ENCODE measurements around the gene FLCN. TPM values are rescaled to one million over a fixed set of nuclear protein-coding genes. Genes with fewer than 3 reads are reported as not detected.
"Not testable (repeated sequence)": the region's sequence is repeated elsewhere in the genome, so short reads cannot be mapped to it uniquely, and the experiment has no call there.

The FLCN gene
- 10 to 100 TPM; 13.2 to 82.0 (median 61.5) TPM for total RNA-seq

- peak; percentile 91 for DNase-seq
- Histone ChIP-seq H3K4me1 (peaks cover 0 to 4% of the 10 kb centered on the region in 2 donors), H3K36me3 (no peaks in the 10 kb centered on the region), H3K27ac (peak within 1 kb of the TSS; percentile 96 to 97), H3K27me3 (no peaks in the 10 kb centered on the region), H3K9me3 (no peaks in the 10 kb centered on the region), H3K4me3 (peak within 1 kb of the TSS; percentile 100)
- TF ChIP-seq CTCF (IDR thresholded peaks at IDR 0.05): peak in 2 of 4 experiments; percentile 36 to 39
- TF ChIP-seq POLR2A (IDR thresholded peaks at IDR 0.05): peak; percentile 76 to 86
- intact Hi-C loops (cut with DNase I; ENCODE audit: low total_unique reads): no loop called here
Observed at GRCh38 chr17:17237026-17237799, at the start of gene FLCN. Gene FLCN, minus strand, starts transcription at chr17:17237168. Its CDS starts 9,031 bp downstream, at chr17:17228137.

DNA sequence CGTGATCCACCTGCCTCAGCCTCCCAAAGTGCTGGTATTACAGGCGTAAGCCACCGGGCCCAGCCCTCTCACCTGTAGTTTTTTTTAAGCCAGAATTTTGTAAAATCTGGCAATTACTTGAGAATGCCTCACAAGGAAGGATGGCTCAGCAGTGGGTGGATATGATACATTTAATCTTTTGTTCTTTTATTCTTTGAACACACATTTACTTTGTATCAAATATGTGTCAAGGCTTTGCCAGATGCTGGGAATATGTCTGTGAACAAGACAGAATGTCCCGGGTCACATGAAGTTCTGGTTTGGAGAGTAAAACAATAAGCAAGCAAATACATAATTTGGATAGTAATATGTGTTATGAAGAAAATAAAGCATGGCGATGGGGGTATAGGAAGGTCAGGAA lies 49.0 kb upstream of the FLCN start:
- no peak overlapping the region for H3K27ac ChIP-seq
- H3K27me3 ChIP-seq: no peaks in the 10 kb centered on the region
- no peak for DNase-seq
- H3K9me3 ChIP-seq: no peaks in the 10 kb centered on the region
- TF ChIP-seq POLR2A (IDR thresholded peaks at IDR 0.05) (no peak), CTCF (IDR thresholded peaks at IDR 0.05) (no peak)
- intact Hi-C loops (cut with DNase I; ENCODE audit: low total_unique reads): no loop called here
- H3K4me3 ChIP-seq: no peak overlapping the region
- H3K4me1 ChIP-seq: no peaks in the 10 kb centered on the region
- H3K36me3 ChIP-seq: no peaks in the 10 kb centered on the region

GRCh38 chr17:17280613-17281549 lies 43.9 kb upstream of the FLCN start, which contains the start of gene COPS3:
Gene COPS3, minus strand, starts transcription at chr17:17281246. Its CDS starts 60 bp downstream, at chr17:17281186.
- Histone ChIP-seq H3K9me3 (no peaks in the 10 kb centered on the region), H3K4me1 (peaks cover 4 to 5% of the 10 kb centered on the region in 2 donors), H3K36me3 (no peaks in the 10 kb centered on the region), H3K4me3 (peak within 1 kb of the TSS; percentile 70 to 95), H3K27ac (peak within 1 kb of the TSS; percentile 92 to 95), H3K27me3 (no peaks in the 10 kb centered on the region)
- peak; percentile 98 for DNase-seq
- intact Hi-C loops (cut with DNase I; ENCODE audit: low total_unique reads): no loop called here
- TF ChIP-seq CTCF (IDR thresholded peaks at IDR 0.05) (no peak), POLR2A (IDR thresholded peaks at IDR 0.05) (peak; percentile 46 to 78)

GRCh38 chr17:17279316-17279715 lies 42.3 kb upstream of the FLCN start:
- no peak overlapping the region for H3K27ac ChIP-seq
- TF ChIP-seq POLR2A (IDR thresholded peaks at IDR 0.05): no peak
- no peak for TF ChIP-seq CTCF (IDR thresholded peaks at IDR 0.05)
- H3K4me3 ChIP-seq: no peak overlapping the region

DNA sequence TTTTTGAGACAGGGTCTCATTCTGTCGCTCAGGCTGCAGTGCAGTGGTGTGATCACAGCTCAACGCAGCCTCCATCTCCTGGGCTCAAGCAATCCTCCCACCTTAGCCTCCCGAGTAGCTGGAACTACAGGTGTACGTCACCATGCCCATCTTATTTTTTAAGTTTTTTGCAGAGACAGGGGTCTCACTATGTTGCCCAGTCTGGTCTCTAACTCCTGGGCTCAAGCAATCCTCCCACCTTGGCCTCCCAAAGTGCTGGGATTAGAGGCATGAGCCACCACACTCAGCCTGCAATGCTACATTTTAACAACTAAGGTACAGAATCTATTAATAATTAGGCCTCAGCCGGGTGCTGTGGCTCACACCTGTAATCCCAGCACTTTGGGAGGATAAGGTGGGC lies 40.5 kb upstream of the FLCN start:
- H3K9me3 ChIP-seq; H3K4me3 ChIP-seq; H3K27me3 ChIP-seq; H3K36me3 ChIP-seq; DNase-seq; intact Hi-C loops (cut with DNase I; ENCODE audit: low total_unique reads); H3K27ac ChIP-seq; H3K4me1 ChIP-seq: not testable (repeated sequence)

More at GRCh38 chr17:17279316-17279715, 42.3 kb upstream of the FLCN start:
- peaks cover 4 to 5% of the 10 kb centered on the region in 2 donors for H3K4me1 ChIP-seq
- H3K9me3 ChIP-seq: no peaks in the 10 kb centered on the region
- DNase-seq: no peak
- intact Hi-C loops (cut with DNase I; ENCODE audit: low total_unique reads): no loop called here
- no peaks in the 10 kb centered on the region for H3K36me3 ChIP-seq
- no peaks in the 10 kb centered on the region for H3K27me3 ChIP-seq

All from uterus (tissue), 4 donors.